Measurements from ENCODE around the gene ZBTB20. TPM values are rescaled to one million over a fixed set of nuclear protein-coding genes. Genes with fewer than 3 reads are reported as not detected.

ZBTB20 gene
- total RNA-seq, 4 donors from 2014 or later: 148 to 242 (median 188) TPM

- peaks cover 15 to 24% of the 10 kb centered on the region in 2 donors for H3K4me1 ChIP-seq
- TF ChIP-seq CTCF (IDR thresholded peaks at IDR 0.05) (no peak), POLR2A (IDR thresholded peaks at IDR 0.05) (no peak)
- no peak overlapping the region for H3K4me3 ChIP-seq (replicated peaks in 1 of 3)
- H3K36me3 ChIP-seq: no peaks in the 10 kb centered on the region
- DNase-seq: peak; percentile 11 to 19
- WGBS, 2 donors: 39 to 45% methylated on average over 1 of the region's 1 CpG
- intact Hi-C loops (cut with DNase I): no loop called here
- peak overlapping the region in 1 of 3 donors; percentile 16 for H3K27ac ChIP-seq
- H3K27me3 ChIP-seq: no peaks in the 10 kb centered on the region
- H3K9me3 ChIP-seq: no peaks in the 10 kb centered on the region
Measured at GRCh38 chr3:114846252-114846651, 300.8 kb downstream of the ZBTB20 start.

- 94 to 96% methylated on average over 1 of the region's 1 CpG for WGBS, 2 donors
- DNase-seq: no peak
- H3K36me3 ChIP-seq: no peaks in the 10 kb centered on the region
- peaks cover 0 to 5% of the 10 kb centered on the region in 2 donors for H3K4me1 ChIP-seq
- H3K9me3 ChIP-seq: no peaks in the 10 kb centered on the region
- H3K27ac ChIP-seq: no peak overlapping the region
- H3K4me3 ChIP-seq (replicated peaks in 1 of 3): no peak overlapping the region
- H3K27me3 ChIP-seq: no peaks in the 10 kb centered on the region
- intact Hi-C loops (cut with DNase I): no loop called here
- TF ChIP-seq CTCF (IDR thresholded peaks at IDR 0.05): no peak
- no peak for TF ChIP-seq POLR2A (IDR thresholded peaks at IDR 0.05)
Measured at GRCh38 chr3:114841515-114841914, 305.6 kb downstream of the ZBTB20 start.

GRCh38 chr3:114839476-114839875 is 307.6 kb downstream of the ZBTB20 start:
- H3K4me3 ChIP-seq (replicated peaks in 1 of 3): no peak overlapping the region
- H3K27ac ChIP-seq: no peak overlapping the region
- H3K27me3 ChIP-seq: no peaks in the 10 kb centered on the region
- WGBS, 2 donors: 91 to 95% methylated on average over 2 of the region's 2 CpGs
- no peaks in the 10 kb centered on the region for H3K4me1 ChIP-seq
- DNase-seq: no peak
- H3K9me3 ChIP-seq: no peaks in the 10 kb centered on the region
- TF ChIP-seq CTCF (IDR thresholded peaks at IDR 0.05) (no peak), POLR2A (IDR thresholded peaks at IDR 0.05) (no peak)
- intact Hi-C loops (cut with DNase I): no loop called here
- no peaks in the 10 kb centered on the region for H3K36me3 ChIP-seq

- intact Hi-C loops (cut with DNase I): no loop called here
- H3K4me3 ChIP-seq (replicated peaks in 1 of 3): no peak overlapping the region
- DNase-seq: no peak
- no peaks in the 10 kb centered on the region for H3K27me3 ChIP-seq
- no peak for TF ChIP-seq CTCF (IDR thresholded peaks at IDR 0.05)
- H3K36me3 ChIP-seq: no peaks in the 10 kb centered on the region
- no peaks in the 10 kb centered on the region for H3K9me3 ChIP-seq
- H3K27ac ChIP-seq: no peak overlapping the region
- 66 to 97% methylated on average over 2 of the region's 2 CpGs for WGBS, 2 donors
- no peaks in the 10 kb centered on the region for H3K4me1 ChIP-seq
Measured at GRCh38 chr3:114838025-114838424, 309.1 kb downstream of the ZBTB20 start.

GRCh38 chr3:114834175-114834940 is 312.7 kb downstream of the ZBTB20 start:
- WGBS, 2 donors: 69 to 74% methylated on average over 7 of the region's 7 CpGs
- DNase-seq: no peak
- Histone ChIP-seq H3K27me3 (no peaks in the 10 kb centered on the region), H3K4me3 (replicated peaks in 1 of 3) (no peak overlapping the region), H3K36me3 (no peaks in the 10 kb centered on the region), H3K4me1 (peaks cover 9 to 10% of the 10 kb centered on the region in 2 donors), H3K9me3 (no peaks in the 10 kb centered on the region), H3K27ac (no peak overlapping the region)
- TF ChIP-seq CTCF (IDR thresholded peaks at IDR 0.05) (no peak), POLR2A (IDR thresholded peaks at IDR 0.05) (no peak)
- intact Hi-C loops (cut with DNase I): no loop called here

Measured in thyroid gland (tissue), 4 donors.